GM19238 (cell line): ENCODE measurements around the gene MRRF.

Source experiments
- DNase-seq: peaks from one replicate; pipeline ENCODE4 v3.0.0; 2011; ENCODE audit warnings: low spot score; ENCODE audit not compliant: insufficient read length

MRRF gene

DNA sequence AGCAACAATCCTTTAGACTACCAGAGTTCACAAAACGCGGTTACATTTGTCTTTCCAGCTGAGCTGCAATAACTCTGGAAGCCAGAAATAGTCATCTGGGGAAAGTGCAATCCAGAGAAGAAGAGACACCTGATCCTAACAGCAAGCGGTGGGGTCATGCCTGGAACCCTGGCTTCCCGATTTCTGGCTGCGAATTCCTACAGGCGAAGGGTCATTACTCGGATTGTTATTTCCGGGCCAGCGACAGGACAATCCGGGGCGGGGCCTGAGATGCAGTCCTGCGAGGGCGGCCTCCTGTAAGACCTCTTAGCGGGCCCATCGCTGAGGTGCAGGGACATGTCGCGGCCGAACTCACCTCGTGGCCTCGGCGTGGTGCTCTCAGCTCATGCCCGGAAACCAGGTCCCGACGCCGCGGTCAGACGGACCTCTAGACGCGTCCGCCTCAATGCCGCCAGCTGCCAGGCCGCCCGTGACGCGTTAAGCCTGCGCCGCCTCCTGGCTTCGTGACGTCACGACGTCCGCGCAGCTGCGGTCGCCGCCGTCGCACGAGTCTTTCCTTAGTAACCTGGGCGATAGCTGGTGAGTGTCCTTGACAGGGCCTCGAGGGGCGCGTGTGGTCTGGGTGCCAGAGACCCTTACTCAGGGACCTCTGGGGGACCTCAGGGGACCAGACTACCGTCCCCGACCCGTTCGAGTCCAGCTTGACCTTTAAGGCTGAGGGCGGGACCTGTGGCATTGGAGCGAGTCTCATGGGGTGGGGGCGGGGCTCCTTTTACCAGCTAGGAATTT is at the start of gene MRRF, which contains the start of gene RBM18:
Gene MRRF (plus strand): TSS at position 523 of the 789 bp plus-strand sequence. CDS start 6,010 bp downstream, outside the sequence.
Gene RBM18 (minus strand): TSS at position 481 of the 789 bp plus-strand sequence. CDS start 3,348 bp downstream, outside the sequence.
- DNase-seq, result peak; percentile 75

DNA sequence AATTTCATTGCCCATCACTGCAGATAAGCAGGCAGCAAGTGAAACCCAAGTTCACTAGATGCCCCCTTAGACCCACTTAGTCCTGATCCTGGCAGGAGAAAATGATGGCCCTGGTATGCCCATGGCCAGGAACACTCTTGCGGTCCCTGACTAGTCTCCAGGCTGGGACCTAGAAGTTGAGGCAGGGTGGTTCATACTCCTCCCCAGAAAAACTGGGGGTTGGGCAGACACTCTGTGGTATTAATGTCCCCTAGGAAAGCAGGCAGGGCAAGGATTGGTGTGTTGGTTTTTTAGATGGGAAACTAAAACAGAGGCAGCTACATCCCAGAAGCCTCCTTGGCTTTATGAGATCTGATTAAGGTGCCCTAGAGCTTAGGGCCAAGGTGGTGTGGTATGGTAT is 49.0 kb upstream of the MRRF start:
- DNase-seq, result no peak

DNA sequence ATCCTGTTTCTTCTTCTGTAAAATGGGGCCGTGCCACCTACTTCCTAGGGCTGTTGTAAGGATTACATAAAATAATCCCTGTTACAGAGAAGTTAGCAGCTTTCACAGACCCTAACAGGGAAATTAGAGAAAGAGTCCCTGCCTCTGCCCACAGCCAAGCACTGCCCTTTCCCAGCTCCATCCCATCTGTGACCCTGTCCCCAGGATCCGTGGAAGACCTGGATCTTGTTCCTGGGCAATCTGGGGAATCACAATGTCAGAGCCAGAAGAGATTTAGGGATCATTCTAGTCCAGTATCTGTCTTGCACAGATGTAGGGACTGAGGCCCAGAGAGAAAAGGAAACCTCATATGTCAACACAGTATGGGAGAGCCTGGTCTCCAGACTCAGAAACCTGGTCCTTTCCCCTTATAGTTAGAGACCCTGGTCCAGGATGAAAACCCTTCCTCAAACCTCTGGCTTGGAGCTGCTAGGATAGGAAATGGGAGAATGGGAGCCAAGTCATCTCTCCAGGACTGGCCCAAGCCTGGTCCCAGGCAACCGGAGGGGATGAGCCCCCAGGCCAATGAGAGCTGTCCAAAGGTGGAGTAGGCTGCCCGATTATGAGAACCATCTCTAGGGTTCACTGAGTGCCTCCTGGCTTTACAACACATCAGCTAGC is 48.4 kb upstream of the MRRF start:
- DNase-seq, result no peak

DNA sequence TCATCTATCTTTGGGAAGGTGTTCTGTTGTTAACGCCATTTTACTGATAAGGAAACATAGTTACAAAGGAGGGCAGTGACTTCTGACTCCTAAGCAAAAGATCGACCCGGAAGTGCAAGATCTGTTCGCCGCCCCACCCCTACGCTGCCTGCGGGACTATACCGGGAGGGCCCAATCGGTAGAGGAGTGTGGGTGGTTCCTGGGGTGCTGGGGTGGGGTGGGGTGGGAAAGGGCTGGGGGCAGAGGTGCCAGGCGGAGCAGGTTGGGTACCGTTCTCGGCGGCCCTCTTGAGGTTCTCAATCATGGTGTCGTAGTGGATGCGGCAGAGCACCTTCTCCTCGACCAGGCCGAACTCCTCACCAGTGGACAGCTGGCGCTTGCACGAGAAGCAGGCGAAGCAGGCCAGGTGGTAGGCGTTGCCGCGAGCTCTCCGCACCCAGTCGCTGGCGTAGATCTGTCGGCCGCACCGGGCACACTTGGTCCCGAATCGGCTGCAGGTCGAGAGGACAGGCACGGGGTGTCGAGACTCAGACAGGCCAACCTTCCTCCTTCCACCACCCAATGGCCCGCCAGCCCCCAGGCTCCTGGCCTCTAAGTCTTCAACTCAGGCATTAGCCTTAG is 47.8 kb upstream of the MRRF start:
- no peak for DNase-seq

DNA sequence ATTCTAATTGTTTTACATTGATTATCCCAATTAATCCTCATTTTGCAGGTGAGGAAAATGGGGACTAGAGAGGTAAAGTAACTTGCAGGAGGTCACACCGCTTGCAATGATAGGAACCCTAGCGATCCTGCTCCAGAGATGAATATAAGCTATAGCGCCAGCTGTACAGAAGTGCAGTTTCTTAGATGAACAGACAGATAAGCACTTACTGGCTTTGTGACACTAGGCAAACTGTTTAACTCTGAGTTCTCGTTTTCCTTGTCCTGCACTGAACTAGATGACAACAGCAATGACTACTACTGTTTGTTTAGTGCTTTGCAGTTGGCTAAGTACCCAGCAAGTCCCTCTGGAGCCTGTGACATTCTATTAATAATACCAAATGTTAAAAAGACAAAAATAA is 47.0 kb upstream of the MRRF start:
- no peak for DNase-seq

- DNase-seq, result no peak
Measured at GRCh38 chr9:122218071-122218934, 46.4 kb upstream of the MRRF start.

DNA sequence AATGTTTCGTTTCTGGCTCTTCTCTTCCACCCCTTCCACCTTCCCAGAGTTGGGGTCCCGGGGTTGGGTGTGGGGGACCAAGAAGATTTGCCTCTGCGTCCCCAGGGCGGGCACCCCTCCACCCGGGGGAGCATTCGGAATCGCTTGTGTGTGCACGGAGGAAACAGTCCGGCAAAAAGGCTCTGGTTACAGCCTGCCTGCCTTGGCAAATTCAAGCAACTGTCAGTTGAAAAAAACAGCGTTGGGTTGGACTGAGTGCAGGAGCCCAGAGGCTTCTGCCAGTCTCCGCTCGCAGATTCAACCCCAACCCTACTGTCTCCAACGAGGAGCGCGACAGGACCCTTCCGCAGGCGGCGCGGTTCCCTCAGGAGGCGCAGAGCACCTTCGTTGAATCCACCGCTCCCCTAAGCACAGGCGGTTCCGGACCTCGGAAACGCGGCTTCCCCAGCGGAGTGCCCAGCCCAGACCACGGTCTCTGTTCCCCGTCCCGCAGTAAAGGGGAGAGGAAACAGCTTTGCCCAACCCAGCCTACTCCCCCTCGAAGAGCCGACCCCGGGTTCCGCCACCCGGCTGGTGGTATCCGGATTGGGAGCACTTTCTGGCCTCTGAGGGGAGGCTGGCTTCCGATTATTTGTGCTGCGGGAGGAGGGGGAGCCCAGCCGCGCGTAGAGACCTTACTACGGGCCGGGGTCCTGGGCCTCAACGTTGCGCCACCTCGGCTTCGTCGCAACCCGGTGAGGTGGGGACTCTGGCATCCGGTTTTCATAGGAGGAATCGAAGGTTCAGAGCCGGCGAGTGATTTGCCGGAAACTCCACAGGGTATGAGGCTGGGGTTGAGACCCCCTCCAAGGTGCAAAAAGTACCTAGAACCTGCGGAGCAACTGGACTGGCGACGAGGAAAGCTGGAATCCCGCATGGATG is 45.5 kb upstream of the MRRF start:
- DNase-seq, result no peak

DNA sequence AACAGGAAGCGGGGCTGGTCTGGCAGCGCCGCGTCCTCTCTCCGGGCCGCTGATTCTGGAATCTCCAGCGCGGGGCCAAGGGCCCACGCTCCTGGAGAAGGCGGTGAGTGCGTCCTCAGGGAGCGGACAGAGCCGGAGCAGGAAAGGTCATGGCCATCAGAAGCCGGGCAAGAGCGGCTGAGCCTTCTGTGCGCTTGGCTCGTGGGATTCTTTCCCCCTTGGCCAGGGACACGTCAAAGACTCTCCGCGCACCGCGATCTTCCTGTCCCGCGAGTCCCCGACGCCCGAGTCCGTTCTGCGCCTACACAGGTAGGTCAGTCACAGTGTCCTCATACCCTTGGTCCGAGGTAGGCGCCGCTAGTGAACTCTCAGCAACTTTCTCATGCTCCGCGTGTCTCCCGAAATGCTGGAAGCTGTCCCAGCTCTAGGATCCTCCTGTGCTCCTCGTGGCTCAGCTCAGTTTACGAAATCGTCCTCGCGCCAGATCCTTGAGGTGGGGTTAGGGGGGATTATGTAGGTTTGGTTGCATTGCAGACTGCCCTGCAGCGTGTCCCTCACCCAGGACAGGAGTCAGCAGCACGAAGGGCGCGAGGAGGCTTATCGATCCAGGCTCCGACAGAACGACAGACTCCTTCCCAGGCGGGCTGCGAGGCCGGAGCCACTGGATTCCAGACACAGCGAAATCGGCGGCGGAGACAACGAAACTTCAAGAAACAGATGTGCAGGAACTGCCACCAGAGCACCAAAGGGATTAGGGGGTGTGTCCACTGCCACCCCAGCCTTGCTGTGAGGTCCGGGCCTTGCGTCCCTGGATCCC is 44.6 kb upstream of the MRRF start:
- no peak for DNase-seq

DNA sequence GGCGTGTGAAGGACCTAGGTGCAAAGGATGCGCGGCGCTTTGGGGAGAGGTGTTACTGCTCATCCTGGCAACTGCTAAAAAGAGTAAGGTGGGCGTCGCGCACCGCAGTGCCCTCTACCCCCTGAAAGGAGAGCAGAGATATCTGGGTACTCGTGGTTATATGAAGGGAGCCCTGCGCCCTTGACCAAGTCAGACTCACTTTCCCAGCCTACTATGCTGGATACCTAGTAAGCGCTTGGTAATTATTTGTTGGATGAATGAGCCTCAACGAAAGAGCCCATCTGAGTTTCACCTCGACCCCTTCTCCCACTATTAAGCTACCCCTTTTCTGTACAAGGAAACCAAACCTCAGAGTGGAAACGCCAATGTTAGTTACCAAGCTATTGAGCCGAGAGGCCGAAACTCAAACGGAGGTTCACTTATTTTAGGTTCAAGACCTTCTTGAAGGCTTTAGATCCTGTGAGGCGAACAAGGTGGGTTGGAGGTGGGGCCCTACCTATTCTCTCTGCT is 44.0 kb upstream of the MRRF start:
- no peak for DNase-seq

- DNase-seq, result no peak
Measured at GRCh38 chr9:122221183-122221811, 43.4 kb upstream of the MRRF start.

DNA sequence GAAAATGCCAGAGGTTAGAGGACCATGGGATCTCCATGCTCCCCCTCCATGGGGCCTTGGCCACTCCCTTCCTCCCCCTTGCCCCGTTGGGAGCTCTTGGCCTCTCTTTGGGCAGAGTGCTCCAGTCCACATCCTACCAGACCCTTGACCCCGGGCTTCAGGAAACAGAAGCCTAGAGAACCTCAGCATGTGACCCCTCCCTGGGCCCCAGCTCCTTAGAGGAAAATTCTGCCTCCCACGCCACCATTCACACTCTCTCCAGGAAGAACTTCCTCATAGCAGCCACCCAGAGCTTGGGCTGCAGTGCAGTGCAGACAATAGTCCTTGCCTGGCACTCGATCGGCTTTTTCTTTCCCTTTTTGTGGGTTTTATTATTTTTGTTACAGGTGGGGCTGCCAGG is 41.9 kb upstream of the MRRF start:
- no peak for DNase-seq

DNA sequence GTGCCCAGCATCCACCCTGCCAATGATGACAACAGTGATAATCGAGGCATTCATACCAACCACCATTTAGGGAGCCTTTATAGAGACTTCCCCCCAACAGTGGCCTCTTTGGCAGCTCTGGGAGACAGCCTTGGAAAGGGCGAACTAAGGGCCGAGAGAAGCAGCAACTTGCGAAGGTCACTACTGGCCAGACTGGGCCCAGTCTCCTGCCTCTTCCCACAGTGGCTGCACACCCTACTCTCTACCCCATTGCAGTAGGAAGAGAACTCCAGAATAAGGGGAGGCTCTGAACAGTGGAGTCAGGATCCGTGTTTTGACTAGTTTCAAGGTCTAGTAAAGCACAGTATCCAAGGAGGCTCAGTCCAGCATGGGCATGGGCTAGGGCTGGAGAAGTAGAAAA is 41.2 kb upstream of the MRRF start:
- no peak for DNase-seq

DNA sequence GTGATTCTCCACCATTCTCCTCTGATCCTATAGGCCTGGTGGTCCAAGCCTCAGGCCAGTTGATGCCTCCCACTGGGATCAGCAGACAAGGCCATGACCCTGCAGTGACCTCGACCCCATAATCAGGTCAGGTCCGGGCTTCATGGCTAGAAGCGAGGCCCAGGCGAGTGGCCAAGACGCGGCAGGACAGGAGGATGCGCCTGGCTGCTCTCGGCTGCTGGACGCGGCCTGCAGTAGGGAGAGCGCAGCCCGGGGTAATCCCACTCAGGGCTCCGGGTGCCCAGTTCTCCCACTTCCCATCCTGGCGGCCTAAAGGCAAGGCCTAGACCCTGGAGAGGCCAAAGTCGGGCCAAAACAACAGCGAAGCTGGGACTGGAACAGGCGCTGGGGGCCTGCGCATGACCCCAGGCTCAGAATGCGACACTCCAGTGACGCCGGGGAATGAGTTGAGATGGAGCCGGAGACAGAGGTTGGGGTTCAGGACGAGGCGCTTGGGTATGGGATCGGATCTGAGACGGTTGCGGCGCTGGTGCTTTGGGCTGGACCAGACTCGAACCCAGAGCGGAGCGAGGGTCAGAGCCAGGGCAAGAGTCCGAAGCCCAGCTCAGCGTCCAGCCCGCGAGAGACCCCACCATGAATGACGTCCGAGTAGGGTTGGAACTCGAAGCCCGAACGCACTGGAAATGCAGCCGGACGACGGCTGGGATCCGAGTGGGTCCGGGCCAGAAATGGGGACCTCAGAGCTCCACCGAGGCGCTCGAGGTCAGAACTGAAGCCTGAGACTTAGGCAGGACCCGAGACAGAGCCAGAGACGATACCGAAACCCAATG is 39.2 kb upstream of the MRRF start:
- DNase-seq, result no peak

GRCh38 chr9:122226142-122226757 is 38.4 kb upstream of the MRRF start:
- no peak for DNase-seq

DNA sequence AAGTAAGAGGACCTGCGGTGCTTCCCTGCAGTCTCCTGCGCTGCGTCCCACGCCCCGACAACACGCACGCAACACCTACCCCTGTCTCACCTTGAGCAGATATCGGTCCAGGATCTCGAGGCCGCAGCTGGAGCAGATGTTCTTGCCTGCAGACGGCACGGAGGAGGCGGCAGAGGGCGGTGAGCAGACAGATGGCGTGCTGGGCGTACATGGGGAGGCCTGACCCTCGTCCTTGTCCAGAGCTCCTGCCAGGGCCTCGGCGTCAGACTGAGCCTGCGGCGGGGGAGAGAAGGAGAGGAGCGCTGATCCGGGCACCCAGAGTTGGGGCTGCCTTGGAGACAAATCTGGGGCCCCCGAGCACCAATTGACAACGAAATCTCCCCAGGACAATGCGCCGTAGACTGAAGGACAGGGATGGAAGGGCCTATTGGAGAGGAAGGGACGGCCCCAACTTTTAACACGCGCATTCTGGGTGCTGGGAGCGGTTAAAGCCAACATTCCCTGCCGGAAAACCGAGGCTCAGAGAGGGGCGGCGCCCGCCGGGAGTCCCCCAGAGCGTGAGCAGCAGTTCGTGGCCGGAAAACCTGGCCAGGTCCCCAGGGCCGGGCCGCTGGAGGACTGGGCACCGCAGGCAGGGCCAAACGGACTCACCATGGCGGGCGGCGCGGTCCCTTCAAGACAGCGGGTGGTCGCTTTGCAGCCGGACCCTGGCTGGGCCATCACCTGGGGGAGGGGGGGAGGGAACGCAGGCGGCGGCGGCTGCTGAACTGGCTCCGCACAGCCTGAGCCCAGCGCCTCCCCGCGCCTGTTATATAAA is 37.7 kb upstream of the MRRF start:
- no peak for DNase-seq

DNA sequence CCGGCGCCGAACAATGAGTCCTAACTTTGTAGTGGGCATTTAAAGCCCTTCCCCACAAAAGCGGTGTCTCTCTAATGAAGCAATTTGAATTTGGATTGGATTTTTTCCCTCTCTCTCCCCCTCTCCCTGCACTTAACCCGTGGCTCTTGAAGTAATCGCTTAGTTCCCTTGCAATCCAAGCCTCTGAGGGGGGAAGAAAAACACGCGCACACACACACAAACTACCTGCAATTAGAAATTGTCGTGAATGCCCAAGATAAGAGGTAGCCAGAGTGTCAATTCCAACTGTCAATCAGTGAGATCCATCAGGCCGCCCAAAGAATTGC is 37.1 kb upstream of the MRRF start:
- no peak for DNase-seq

DNA sequence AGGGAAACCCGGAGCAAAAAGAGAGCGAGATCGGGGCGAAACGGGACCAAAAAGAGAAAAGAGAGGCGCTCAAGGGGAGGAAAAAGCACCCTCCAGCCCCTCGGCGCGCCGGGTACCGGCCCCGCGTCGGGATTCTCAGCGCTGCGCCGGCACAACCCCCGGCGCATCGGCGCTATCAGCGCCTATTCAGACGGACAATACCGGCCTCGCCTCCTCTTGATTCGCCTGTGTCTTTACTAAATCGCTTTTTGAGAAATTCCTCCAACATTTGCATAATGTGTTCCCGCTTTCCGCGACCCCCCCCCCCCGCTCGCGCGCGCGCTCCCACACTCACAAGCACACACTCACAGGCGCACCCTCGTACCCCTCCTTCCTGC is 36.5 kb upstream of the MRRF start:
- no peak for DNase-seq
